GM08714 (cell line): ENCODE measurements around the gene GLRX5.

Source experiments
- H3K4me3 ChIP-seq: fragments of 200-500 bp; sonication (Bioruptor generic); 2 replicates; pipeline ENCODE4 v1.5.1; 2014; ENCODE audit warnings: mild to moderate bottlenecking, low read length, inconsistent platforms
- ZNF274 ChIP-seq: IDR thresholded peaks from 2 replicates; pipeline ENCODE4 v1.6.1; 2012; ENCODE audit warnings: mild to moderate bottlenecking, low read depth, low read length

Gene GLRX5

DNA sequence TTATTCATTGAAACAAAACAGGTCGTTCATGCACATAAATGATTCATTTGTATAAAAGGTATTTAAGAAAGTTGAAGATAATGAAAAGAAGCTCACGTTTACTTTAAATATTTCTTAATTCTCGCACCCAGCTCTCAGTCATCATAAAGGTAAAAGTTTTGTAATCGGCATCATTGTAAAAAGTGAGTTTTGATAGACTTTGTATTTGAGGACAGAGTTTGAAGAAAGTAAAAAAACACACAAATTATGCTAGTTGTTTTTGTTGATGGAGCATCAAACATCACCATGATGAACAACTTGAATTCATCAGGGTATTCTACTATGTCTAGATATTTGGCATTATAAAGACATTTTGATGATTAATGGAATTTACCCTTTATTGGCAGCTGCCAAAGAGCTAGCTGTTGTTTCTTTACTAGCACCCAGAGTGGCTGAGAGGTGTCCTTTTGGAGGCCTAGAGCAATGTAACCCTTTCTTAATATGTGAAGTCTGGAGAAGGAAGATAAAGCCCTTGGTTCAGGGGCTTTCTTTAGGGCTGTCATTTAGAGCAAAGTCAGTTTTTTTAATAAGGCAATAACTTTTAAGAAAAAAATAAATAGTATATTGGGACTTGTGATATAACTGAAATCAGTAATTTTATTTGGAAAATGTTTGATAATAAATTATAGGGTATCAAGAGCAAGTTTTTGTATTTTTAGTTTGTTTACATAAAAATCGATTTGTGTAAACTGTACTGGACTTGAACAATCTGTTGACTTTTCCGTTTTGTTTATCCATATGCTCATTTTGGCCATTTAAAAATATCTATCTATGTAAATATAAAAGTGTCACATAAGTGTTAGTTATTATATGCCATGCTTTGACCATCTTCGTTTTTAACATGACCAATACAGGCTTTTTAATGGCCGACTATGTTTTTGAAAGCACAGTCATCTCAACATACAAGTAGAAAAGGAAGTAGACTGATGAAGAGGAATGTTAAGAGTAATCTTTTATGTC, 7.4 kb downstream of the GLRX5 start:
- no peak for TF ChIP-seq ZNF274
- no peak overlapping the region for H3K4me3 ChIP-seq

DNA sequence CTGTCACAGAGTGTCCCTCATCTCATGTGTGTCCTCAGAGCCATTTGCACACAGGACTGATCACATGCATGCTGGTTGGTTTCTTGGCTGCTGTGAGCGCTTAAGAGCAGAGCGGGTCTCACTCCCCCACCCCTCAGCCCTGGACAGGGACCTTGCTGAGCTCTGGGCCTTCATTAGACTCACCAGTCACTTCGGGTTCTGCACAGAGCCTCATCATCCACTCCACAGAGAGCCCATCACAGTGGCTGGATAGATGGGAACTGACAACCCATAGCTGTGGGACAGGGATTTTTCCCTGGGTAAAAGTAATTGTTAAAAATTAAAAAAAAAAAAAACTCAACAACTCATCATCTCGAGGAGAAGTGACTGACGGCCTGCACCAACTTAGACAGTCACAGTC, 8.2 kb downstream of the GLRX5 start:
- no peak overlapping the region for H3K4me3 ChIP-seq
- TF ChIP-seq ZNF274, result no peak

DNA sequence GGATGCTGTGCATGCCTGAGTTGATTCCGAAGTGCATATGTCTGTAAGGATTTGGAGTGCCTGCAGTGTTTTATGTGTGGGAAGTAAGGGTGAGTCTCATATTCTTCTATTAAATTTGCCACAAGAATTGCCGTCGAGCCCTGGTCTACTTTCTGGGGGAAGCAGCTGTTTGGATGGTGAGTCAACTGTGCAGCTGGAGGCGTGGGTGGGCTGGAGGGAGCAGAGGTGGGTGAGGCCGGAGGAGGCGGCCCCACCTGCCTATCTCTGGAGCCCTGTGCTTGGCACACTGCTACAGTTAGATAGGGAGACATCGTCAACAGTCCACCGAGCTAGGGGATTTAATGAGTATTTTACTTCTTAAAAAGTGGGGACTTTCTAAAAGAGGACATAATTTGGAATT, 9.7 kb downstream of the GLRX5 start:
- H3K4me3 ChIP-seq, result no peak overlapping the region
- no peak for TF ChIP-seq ZNF274

DNA sequence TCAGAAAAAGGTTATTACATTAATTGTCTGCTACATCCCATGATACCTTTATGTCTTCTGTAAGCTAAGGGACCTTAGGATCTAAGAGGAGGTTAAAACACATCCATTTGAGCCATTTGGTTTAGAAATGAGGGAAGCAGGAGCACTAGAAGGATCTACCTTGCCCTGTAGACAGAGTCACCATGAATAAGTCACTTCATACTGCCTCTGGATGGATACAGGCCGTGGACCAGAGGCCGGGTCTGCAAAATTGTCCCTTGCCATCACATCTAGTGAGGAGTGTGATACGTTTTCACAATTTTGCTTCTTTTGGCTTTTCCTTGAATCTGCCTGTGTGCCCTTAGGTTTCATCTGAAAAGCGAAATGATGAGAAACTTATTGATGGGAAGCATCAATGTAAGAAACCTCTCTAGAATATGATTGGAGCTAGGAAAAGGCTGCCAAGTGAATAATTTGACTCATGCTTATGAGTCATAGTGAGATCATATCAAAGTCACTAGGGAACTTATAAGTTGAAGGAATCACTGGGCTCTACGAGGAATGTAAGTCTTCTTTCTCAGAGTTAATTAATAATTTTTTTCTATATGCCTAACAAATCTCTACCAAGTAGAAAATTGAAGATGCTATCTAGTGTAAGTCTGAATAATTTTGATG, 10.8 kb downstream of the GLRX5 start:
- H3K4me3 ChIP-seq, result no peak overlapping the region
- TF ChIP-seq ZNF274, result no peak

DNA sequence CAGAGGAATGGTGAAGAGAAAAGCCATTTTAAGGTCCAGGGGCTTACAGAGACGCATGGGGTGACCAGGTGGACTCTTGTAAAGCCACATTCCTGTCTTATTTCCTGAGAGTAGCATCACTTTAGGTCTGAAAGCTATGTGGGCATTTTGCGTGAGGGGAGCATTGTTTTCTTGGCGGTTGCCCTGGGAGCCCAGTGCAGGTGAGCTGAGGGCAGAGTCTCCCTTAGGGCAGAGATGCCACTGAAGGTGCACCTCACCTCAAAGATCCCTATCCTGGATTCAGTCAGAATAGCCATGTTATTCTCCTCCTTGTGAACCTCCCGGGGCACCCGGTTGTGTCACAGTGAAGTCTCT, 12.4 kb downstream of the GLRX5 start:
- no peak for TF ChIP-seq ZNF274
- no peak overlapping the region for H3K4me3 ChIP-seq

DNA sequence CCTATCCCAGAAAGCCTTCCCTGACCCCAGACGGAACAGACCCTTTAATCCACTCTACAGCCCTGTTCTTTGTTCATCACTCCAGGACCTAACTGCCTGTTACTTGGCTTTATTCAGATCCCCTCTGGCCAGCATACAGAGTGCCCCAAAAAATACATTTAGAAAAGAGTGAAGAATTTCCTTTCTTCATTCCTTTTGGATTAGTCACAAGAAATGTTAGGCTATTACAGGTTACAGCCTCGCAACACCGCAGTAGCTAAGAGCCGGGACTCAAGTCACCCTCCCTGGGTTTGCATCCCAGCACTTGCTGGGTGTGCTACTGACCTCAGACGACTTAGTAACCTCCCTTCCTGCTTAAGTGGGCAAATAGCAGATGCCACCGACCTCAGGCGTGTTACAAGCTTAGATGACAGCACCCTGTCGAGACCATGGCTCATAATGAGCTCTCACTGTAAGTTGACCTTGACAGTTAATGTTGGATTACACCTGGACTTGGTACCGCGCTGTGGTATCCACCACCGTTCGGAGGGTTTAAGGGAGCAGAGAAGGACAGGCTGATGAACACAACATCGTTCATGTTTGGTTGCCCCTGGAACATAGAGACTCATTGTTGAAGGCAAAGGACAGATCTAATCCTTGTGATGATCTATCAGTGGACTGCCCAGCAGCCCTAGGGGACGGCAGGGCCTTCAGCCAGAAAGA, 12.9 kb downstream of the GLRX5 start:
- no peak overlapping the region for H3K4me3 ChIP-seq

DNA sequence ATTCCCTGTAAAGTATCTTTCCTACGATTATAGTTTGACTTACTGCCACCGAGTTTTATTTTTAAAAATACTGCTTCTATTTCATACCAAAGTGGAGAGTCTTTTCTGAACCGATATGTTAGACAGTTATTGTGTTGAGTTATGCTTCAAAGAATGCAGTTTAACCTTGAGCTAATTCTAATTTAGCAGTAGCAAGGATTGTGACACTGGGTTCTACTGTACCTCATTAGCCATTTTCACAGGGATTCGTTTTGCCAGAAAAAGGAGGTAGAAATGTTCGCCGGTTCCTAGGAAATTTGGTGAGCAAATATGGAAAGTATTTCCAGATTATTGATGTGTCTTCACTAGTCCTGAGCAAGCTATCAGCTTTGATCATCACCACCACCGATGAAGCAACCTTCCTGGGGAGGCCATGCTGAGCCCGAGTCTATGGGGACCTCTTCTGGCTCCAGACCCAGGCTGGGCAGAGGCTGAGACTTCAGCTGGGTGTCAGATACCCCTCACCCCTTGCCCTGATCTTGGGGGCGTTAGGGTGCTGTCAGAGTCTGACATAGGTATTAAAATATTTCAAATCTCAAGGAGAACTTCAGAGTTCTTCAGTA, 13.6 kb downstream of the GLRX5 start:
- TF ChIP-seq ZNF274, result no peak
- H3K4me3 ChIP-seq, result no peak overlapping the region

More for the DNA sequence above, 12.9 kb downstream of the GLRX5 start:
- TF ChIP-seq ZNF274, result no peak

DNA sequence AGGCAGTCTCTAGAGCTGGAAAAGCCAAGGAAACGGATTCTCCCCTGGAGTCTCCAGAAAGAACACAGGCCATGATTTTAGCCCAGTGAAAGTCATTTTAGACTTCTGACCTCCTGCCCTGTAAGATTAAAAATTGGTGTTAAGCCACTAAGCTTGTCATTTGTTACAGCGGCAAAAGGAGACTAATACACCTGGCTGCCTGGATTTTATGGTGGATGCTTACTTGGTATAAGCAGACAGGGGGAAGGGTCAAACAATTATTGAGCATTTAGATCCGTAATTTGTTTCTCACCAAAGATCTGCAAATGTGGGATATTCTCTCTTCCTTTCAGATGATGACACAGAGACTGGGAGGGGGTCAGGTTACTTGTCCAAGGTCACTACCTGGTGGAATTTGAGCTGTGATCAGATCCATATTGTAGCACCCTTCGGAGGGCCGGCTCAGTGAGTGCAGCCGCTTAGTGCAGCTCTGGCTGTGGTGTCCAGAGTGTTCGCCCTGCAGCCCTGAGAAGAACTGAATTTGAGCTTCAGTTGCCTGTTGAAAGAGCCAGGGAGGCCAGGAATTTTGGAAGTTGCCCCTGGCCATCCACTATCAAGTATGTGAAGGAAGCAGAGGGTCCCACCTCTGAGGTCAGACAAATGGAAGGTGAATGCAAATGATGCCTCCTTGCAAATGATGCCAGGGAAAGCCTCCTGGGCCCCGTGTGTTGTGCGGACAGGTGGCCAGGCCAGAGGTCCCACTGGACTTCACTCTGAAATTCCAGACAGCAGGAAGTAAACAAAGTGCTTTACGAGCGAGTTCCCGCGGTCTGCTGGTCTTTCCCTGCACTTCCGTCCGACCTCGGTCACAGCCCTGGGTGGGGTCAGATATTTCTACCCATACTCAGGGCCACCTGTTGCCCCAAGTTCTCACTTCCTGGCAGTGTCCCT, 15.1 kb downstream of the GLRX5 start:
- TF ChIP-seq ZNF274, result no peak
- no peak overlapping the region for H3K4me3 ChIP-seq

DNA sequence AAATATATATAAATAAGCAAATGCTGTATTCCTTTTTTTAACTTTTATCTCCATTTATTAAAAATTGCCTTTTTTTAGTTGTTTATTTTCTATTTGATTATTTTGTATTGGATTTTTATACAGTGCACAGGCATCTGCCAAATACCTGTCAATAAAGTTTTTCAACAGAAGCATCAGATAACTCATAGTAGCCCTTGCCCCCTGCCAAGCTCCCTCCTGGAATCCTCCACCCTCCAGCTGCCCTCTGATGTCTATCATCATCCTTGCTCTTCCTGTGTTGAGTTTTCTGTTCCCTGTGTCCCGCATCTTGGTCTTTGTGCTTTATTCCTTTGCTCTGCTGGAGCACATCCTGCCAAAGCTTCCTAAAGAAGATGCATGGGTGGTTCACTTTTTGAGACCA, 16.6 kb downstream of the GLRX5 start:
- no peak overlapping the region for H3K4me3 ChIP-seq
- no peak for TF ChIP-seq ZNF274

DNA sequence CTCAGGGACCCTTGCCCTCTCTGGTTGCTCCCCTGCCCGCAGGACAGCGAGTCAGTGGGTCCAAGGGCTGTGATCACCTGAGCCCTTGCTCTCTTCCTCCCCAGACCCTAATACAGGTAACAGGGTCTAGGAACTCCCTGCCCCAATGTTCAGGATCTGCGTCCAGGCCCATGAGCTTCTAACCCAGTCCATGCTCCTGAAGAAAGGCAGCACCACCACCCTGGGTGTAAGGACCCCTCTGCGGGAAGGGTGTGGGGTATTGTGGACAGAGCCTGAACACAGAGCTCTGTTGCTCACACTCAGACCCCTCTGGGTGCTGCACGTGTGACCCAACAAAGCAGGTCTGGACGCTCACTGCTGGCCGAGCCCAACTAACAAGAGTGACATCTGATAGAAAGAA, 18.3 kb downstream of the GLRX5 start:
- TF ChIP-seq ZNF274, result no peak
- H3K4me3 ChIP-seq, result no peak overlapping the region

DNA sequence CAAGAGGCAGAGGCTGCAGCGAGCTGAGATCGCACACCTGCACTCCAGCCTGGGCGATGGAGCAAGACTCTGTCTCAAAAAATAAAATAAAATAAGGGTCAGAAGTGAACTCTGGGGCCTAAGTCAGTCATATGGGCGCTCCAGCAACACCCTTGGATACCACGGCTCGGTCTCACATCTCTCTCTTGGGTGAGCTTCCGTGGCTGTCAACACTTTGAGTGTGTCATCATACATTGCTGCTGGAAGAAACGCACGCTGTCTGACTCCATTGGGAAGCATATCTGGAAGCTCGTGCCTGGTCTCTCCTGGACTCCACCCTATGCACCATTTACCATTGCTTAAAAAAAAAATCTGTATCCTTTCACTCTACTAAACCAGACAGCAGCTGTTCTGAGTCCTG, 20.2 kb downstream of the GLRX5 start:
- TF ChIP-seq ZNF274, result no peak

DNA sequence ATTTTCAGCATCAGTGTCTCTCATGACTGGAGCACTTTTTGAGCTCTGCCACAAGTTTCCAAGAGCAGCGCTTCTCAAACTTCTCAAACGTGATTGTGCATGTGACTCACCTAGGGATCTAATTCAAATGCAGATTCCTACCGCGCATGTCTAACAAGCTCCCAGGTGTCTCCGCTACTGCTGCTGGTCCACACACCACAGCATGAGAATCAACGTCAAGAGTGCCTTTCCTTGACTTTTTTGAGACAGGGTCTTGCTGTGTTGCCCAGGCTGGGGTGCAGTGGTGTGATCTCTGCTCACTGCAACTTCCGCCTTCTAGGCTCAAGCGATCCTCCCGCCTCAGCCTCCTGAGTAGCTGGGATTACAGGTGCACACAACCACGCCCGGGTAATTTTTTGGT, 22.4 kb downstream of the GLRX5 start:
- no peak overlapping the region for H3K4me3 ChIP-seq
- TF ChIP-seq ZNF274, result no peak

More for the DNA sequence above, 20.2 kb downstream of the GLRX5 start:
- no peak overlapping the region for H3K4me3 ChIP-seq

DNA sequence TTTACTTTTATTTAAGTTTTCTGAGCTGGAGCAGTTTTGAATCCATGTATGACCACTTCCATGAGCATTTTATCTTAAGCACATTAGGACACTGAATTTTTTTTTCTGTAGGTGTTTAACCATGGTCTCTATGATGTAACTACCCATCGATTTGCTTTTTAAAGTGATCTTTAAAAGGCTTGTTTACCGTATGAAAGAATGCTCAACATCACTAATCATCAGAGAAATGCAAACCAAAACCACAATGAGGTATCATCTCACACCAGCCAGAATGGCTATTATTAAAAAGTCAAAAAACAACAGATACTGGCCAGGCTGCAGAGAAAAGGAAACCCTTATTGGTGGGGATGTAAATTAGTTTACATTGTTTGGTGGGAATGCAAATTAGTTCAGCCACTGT, 23.0 kb downstream of the GLRX5 start:
- TF ChIP-seq ZNF274, result no peak
- H3K4me3 ChIP-seq, result no peak overlapping the region
